OCI-LY1 (cell line): ENCODE measurements around the gene PPP1R36.

Experiments used
- EZH2 ChIP-seq: fragments of 200-600 bp; sonication (generic), shearing (Covaris generic); IDR thresholded peaks from 2 replicates; pipeline ENCODE4 v1.8.0; 2017; ENCODE audit warnings: borderline replicate concordance, mixed run types, mild to moderate bottlenecking, antibody characterized with exemption, low read length, moderate library complexity, mixed read lengths
- TF ChIP-seq, protein P1 (sequence below): fragments of 200-600 bp; sonication (generic), shearing (Covaris generic); IDR thresholded peaks from 2 replicates; pipeline ENCODE4 v1.5.1; 2017; ENCODE audit warnings: mild to moderate bottlenecking, antibody characterized with exemption, low read length, moderate library complexity, mixed read lengths

GRCh38 chr14:64510825-64511671 is 38.7 kb upstream of the PPP1R36 start:
- TF ChIP-seq, protein P1, sequence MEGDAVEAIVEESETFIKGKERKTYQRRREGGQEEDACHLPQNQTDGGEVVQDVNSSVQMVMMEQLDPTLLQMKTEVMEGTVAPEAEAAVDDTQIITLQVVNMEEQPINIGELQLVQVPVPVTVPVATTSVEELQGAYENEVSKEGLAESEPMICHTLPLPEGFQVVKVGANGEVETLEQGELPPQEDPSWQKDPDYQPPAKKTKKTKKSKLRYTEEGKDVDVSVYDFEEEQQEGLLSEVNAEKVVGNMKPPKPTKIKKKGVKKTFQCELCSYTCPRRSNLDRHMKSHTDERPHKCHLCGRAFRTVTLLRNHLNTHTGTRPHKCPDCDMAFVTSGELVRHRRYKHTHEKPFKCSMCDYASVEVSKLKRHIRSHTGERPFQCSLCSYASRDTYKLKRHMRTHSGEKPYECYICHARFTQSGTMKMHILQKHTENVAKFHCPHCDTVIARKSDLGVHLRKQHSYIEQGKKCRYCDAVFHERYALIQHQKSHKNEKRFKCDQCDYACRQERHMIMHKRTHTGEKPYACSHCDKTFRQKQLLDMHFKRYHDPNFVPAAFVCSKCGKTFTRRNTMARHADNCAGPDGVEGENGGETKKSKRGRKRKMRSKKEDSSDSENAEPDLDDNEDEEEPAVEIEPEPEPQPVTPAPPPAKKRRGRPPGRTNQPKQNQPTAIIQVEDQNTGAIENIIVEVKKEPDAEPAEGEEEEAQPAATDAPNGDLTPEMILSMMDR: peak; percentile 93
- TF ChIP-seq EZH2: no peak
